HCT116 (cell line): Measurements from ENCODE around the gene AKAP12. TPM values are rescaled to one million over a fixed set of nuclear protein-coding genes. Genes with fewer than 3 reads are reported as not detected.

Source experiments
- ATAC-seq: fragments of 200-7000 bp; cut with Tn5 transposase; 2 replicates; pipeline ENCODE4 v1.9.1; 2020; ENCODE audit warnings: mild to moderate bottlenecking, moderate library complexity
- Bru-seq: library from RNA; stranded (reverse); fragments of 400-500 nt; gene quantifications from one replicate; lab custom pipeline; 2021; lab: Mats Ljungman, UMichigan
- BruChase-seq, 2 experiments: library from RNA; stranded (reverse); fragments of 400-500 nt; gene quantifications; one replicate each; lab custom pipeline; 2021; lab: Mats Ljungman, UMichigan
- BruUV-seq: library from RNA; stranded (reverse); fragments of 400-500 nt; replicated peaks from 2 replicates; lab custom pipeline; 2021; lab: Mats Ljungman, UMichigan
- CTCF ChIA-PET: fragments of 300-600 bp; sonication (Branson Sonifier 250); formaldehyde crosslinking; loops from one replicate; lab custom pipeline; 2021; ENCODE audit warnings: antibody characterized with exemption; lab: Charles Lee
- POLR2A ChIA-PET: fragments of 300-600, 350-600 bp; sonication (Branson Sonifier 250); formaldehyde crosslinking; loops from one replicate; lab custom pipeline; 2021; ENCODE audit warnings: antibody characterized with exemption; lab: Charles Lee
- RAD21 ChIA-PET, 2 experiments: fragments of 300-600 bp; sonication (Branson Sonifier 250); formaldehyde crosslinking; loops; one replicate each; lab custom pipeline; 2023; ENCODE audit warnings: low total read pairs in 2 of 2; ENCODE audit not compliant: uncharacterized antibody in 2 of 2, unreplicated experiment in 2 of 2, low non-redundant PET in 1 of 2; lab: Charles Lee
- DNase-seq: peaks from one replicate; pipeline ENCODE4 v3.0.0-alpha.2; 2010; ENCODE audit warnings: low read depth, low spot score
- H2AFZ ChIP-seq: fragments of 200-600 bp; shearing (Covaris generic), sonication (generic); 2 replicates; pipeline ENCODE4 v1.6.1; 2017; ENCODE audit warnings: low read depth, mixed run types, mixed read lengths, antibody characterized with exemption, low read length; ENCODE audit not compliant: poor library complexity, severe bottlenecking
- H3K27ac ChIP-seq: 2 replicates; pipeline ENCODE4 v1.5.1; 2012; ENCODE audit warnings: low read depth, low read length
- H3K27me3 ChIP-seq: fragments of 200-600 bp; sonication (generic); 2 replicates; pipeline ENCODE4 v1.6.1; 2016; ENCODE audit warnings: mixed run types, low read length, mixed read lengths; ENCODE audit not compliant: insufficient read depth
- H3K36me3 ChIP-seq, 2 experiments: fragments of 200-500 bp in 1 of 2; fragments of 200-600 bp in 1 of 2; sonication (Bioruptor generic) in 1 of 2; sonication (generic) in 1 of 2; 2 replicates each; pipeline versions ENCODE4 v1.5.1 to v1.6.1; 2014 to 2016; ENCODE audit warnings: low read length in 2 of 2, inconsistent platforms in 1 of 2, mixed read lengths in 1 of 2, mixed run types in 1 of 2; ENCODE audit not compliant: insufficient read depth in 2 of 2, control insufficient read depth in 1 of 2
- H3K4me1 ChIP-seq, 2 experiments: fragments of 200-600 bp in 1 of 2; sonication (generic) in 1 of 2; 2 replicates each; pipeline versions ENCODE4 v1.5.1 to v1.6.1; 2012 to 2017; ENCODE audit warnings: low read length in 2 of 2, inconsistent platforms in 1 of 2, mild to moderate bottlenecking in 1 of 2, mixed read lengths in 1 of 2, mixed run types in 1 of 2, moderate library complexity in 1 of 2; ENCODE audit not compliant: insufficient read depth in 2 of 2, control insufficient read depth in 1 of 2
- H3K4me2 ChIP-seq: fragments of 200-600 bp; sonication (generic); 2 replicates; pipeline ENCODE4 v1.6.1; 2017; ENCODE audit warnings: mixed run types, low read length, mixed read lengths
- H3K4me3 ChIP-seq, 2 experiments: fragments of 200-600 bp in 1 of 2; sonication (generic) in 1 of 2; replicated peaks in 1 of 2; 2 replicates each; pipeline ENCODE4 v1.5.1; 2011 to 2016; ENCODE audit warnings: low read length in 2 of 2, control low read depth in 1 of 2, low read depth in 1 of 2, mild to moderate bottlenecking in 1 of 2, mixed read lengths in 1 of 2, mixed run types in 1 of 2
- H3K79me2 ChIP-seq: fragments of 200-600 bp; sonication (generic); 2 replicates; pipeline ENCODE4 v1.6.1; 2017; ENCODE audit warnings: mild to moderate bottlenecking, mixed run types, low read length, moderate library complexity, mixed read lengths; ENCODE audit not compliant: insufficient read depth
- H3K9ac ChIP-seq: fragments of 200-600 bp; sonication (generic); 2 replicates; pipeline ENCODE4 v1.6.1; 2016; ENCODE audit warnings: low read length, mixed read lengths
- H3K9me2 ChIP-seq: fragments of 200-600 bp; sonication (generic), shearing (Covaris generic); 2 replicates; pipeline ENCODE4 v1.6.1; 2017; ENCODE audit warnings: mixed run types, mild to moderate bottlenecking, moderate library complexity; ENCODE audit not compliant: insufficient read depth
- H3K9me3 ChIP-seq, 2 experiments: fragments of 200-500 bp in 1 of 2; fragments of 200-600 bp in 1 of 2; sonication (Bioruptor generic) in 1 of 2; sonication (generic) in 1 of 2; 2 replicates each; pipeline ENCODE4 v1.6.1; 2014 to 2017; ENCODE audit warnings: low read length in 2 of 2, mixed read lengths in 2 of 2, inconsistent platforms in 1 of 2, low read depth in 1 of 2, mild to moderate bottlenecking in 1 of 2, mixed run types in 1 of 2, moderate library complexity in 1 of 2; ENCODE audit not compliant: control insufficient read depth in 1 of 2, insufficient read depth in 1 of 2
- H4K20me1 ChIP-seq: fragments of 200-600 bp; sonication (generic), shearing (Covaris generic); 2 replicates; pipeline ENCODE4 v1.6.1; 2017; ENCODE audit warnings: mixed run types, mild to moderate bottlenecking, moderate library complexity; ENCODE audit not compliant: insufficient read depth
- CEBPB ChIP-seq: IDR thresholded peaks from 2 replicates; pipeline ENCODE4 v1.6.1; 2012; ENCODE audit warnings: low read depth
- EGR1 ChIP-seq: IDR thresholded peaks from 2 replicates; pipeline ENCODE4 v1.6.1; 2012; ENCODE audit warnings: low read depth
- EZH2 ChIP-seq: fragments of 200-600 bp; sonication (generic); IDR thresholded peaks from 2 replicates; pipeline ENCODE4 v1.6.1; 2017; ENCODE audit warnings: antibody characterized with exemption, mixed run types
- FOSL1 ChIP-seq: IDR thresholded peaks from 2 replicates; pipeline ENCODE4 v1.6.1; 2012; ENCODE audit warnings: low read depth
- POLR2AphosphoS5 ChIP-seq: IDR thresholded peaks from 2 replicates; pipeline ENCODE4 v1.6.1; 2011; ENCODE audit warnings: mild to moderate bottlenecking, low read depth, low read length, moderate library complexity
- RAD21 ChIP-seq: IDR thresholded peaks from 2 replicates; pipeline ENCODE4 v1.6.1; 2012; ENCODE audit warnings: low read depth, mild to moderate bottlenecking
- SP1 ChIP-seq: IDR thresholded peaks from 2 replicates; pipeline ENCODE4 v1.6.1; 2012; ENCODE audit warnings: low read depth
- SRF ChIP-seq: IDR thresholded peaks from 2 replicates; pipeline ENCODE4 v1.6.1; 2012; ENCODE audit warnings: low read depth
- ZFX ChIP-seq: fragments of 450-650 bp; IDR thresholded peaks from 2 replicates; pipeline ENCODE4 v1.6.1; 2017
- intact Hi-C: fragments of 100-400 bp; cut with micrococcal nuclease; formaldehyde crosslinking; loops from 2 replicates; pipeline ENCODE4 v1.10.0; 2022
- long read RNA-seq: library from polyadenylated mRNA; unstranded; transcript quantifications from one replicate; pipeline ENCODE4 v2.0.0, GENCODE V29; 2021; ENCODE audit not compliant: unreplicated experiment
- polyA plus RNA-seq: library from polyadenylated mRNA; unstranded; fragments of >200 nt; gene quantifications from 2 replicates; pipeline ENCODE4 v1.2.1, GENCODE V29; 2012; ENCODE audit warnings: missing spikeins
- total RNA-seq: library from RNA; stranded (reverse); gene quantifications from one replicate; pipeline ENCODE4 v1.2.1, GENCODE V29; 2021; ENCODE audit not compliant: unreplicated experiment
- TF ChIP-seq, protein P1 (sequence below): IDR thresholded peaks from 2 replicates; pipeline ENCODE4 v1.6.1; 2012
- TF ChIP-seq, protein P2 (sequence below), 3 experiments: fragments of 200-600 bp in 1 of 3; sonication (generic) in 1 of 3; IDR thresholded peaks in 2 of 3; conservative IDR thresholded peaks in 1 of 3; 2 replicates each; pipeline ENCODE4 v1.5.1; 2012 to 2017; ENCODE audit warnings: low read depth in 2 of 3, low read length in 2 of 3, antibody characterized with exemption in 1 of 3, borderline replicate concordance in 1 of 3, control low read depth in 1 of 3, mild to moderate bottlenecking in 1 of 3, mixed read lengths in 1 of 3, mixed run types in 1 of 3, moderate library complexity in 1 of 3; ENCODE audit not compliant: insufficient read depth in 1 of 3

The AKAP12 gene, protein sequence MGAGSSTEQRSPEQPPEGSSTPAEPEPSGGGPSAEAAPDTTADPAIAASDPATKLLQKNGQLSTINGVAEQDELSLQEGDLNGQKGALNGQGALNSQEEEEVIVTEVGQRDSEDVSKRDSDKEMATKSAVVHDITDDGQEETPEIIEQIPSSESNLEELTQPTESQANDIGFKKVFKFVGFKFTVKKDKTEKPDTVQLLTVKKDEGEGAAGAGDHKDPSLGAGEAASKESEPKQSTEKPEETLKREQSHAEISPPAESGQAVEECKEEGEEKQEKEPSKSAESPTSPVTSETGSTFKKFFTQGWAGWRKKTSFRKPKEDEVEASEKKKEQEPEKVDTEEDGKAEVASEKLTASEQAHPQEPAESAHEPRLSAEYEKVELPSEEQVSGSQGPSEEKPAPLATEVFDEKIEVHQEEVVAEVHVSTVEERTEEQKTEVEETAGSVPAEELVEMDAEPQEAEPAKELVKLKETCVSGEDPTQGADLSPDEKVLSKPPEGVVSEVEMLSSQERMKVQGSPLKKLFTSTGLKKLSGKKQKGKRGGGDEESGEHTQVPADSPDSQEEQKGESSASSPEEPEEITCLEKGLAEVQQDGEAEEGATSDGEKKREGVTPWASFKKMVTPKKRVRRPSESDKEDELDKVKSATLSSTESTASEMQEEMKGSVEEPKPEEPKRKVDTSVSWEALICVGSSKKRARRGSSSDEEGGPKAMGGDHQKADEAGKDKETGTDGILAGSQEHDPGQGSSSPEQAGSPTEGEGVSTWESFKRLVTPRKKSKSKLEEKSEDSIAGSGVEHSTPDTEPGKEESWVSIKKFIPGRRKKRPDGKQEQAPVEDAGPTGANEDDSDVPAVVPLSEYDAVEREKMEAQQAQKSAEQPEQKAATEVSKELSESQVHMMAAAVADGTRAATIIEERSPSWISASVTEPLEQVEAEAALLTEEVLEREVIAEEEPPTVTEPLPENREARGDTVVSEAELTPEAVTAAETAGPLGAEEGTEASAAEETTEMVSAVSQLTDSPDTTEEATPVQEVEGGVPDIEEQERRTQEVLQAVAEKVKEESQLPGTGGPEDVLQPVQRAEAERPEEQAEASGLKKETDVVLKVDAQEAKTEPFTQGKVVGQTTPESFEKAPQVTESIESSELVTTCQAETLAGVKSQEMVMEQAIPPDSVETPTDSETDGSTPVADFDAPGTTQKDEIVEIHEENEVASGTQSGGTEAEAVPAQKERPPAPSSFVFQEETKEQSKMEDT (N-terminal part only)
- 1,220 TPM for total RNA-seq
- polyA plus RNA-seq, result 767 and 873 TPM in 2 replicates
- Bru-seq, nascent RNA, result percentile 99 among the genes with signal in this experiment
- percentile 100 among the genes with signal in this experiment for BruChase-seq, experiment 1, labeled RNA remaining after a 6-hour chase
- percentile 99 among the genes with signal in this experiment for BruChase-seq, experiment 2, labeled RNA remaining after a 2-hour chase
- long read RNA-seq, full-length matches to known transcripts, result 76 of 1,755 reads
- long read RNA-seq, partial matches to known transcripts, result 1,479 of 1,755 reads
- long read RNA-seq, other reads (novel, unspliced or antisense), result 200 of 1,755 reads

DNA sequence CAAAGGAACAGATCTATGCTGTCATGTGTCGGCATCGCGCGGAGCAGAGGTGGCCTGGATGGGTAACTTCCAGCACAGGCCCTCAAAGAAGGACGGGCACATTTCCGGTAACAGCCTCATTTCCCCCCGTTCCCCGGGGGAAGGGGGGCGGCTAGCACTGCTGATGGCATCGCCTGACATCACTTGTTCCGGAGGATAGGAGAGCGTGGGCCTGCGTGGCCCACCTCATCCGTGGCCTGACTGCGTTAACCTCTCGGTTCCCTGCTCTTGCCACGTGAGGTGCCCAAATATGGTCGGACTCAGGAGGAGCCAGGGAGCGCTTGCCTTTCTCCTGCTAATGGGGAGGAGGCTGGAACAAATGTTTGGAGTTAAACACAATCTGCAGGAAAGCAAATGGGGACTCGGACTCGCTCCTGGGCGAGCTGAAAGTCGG is at the start of gene AKAP12:
Gene AKAP12 (plus strand): TSS at position 365 of the 433 bp plus-strand sequence. CDS start 596 bp downstream, outside the sequence.
- peak within 1 kb of the TSS; percentile 75 for H3K27ac ChIP-seq
- peak within 1 kb of the TSS; percentile 62 for H3K4me2 ChIP-seq
- RAD21 ChIA-PET, result interaction anchor here in 1 of 2 experiments (0.7 kb wide), 1 partner anchor 124 kb away, joined by 4 read pairs; no protein-coding TSS in a partner anchor
- peaks cover 0 to 21% of the 10 kb centered on the region in 2 experiments; a peak in 1 of 4 replicates for H3K36me3 ChIP-seq
- TF ChIP-seq RAD21 (no peak), FOSL1 (no peak), EGR1 (no peak), CEBPB (no peak), ZFX (peak; percentile 21; the same call in 1 of the 2 replicates), SP1 (no peak), SRF (peak; percentile 97), POLR2AphosphoS5 (no peak), EZH2 (no peak)
- TF ChIP-seq, protein P1, sequence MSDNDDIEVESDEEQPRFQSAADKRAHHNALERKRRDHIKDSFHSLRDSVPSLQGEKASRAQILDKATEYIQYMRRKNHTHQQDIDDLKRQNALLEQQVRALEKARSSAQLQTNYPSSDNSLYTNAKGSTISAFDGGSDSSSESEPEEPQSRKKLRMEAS, result no peak
- TF ChIP-seq, protein P2, sequence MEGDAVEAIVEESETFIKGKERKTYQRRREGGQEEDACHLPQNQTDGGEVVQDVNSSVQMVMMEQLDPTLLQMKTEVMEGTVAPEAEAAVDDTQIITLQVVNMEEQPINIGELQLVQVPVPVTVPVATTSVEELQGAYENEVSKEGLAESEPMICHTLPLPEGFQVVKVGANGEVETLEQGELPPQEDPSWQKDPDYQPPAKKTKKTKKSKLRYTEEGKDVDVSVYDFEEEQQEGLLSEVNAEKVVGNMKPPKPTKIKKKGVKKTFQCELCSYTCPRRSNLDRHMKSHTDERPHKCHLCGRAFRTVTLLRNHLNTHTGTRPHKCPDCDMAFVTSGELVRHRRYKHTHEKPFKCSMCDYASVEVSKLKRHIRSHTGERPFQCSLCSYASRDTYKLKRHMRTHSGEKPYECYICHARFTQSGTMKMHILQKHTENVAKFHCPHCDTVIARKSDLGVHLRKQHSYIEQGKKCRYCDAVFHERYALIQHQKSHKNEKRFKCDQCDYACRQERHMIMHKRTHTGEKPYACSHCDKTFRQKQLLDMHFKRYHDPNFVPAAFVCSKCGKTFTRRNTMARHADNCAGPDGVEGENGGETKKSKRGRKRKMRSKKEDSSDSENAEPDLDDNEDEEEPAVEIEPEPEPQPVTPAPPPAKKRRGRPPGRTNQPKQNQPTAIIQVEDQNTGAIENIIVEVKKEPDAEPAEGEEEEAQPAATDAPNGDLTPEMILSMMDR (IDR thresholded peaks at IDR 0.05 in 2 of 3, conservative IDR thresholded peaks at IDR 0.05 in 1 of 3; ENCODE audit: borderline replicate concordance in 1 of 3, insufficient read depth in 1 of 3, low read depth in 2 of 3, low read length in 2 of 3), result no peak
- intact Hi-C loops, result loop anchor here (2.0 to 10.0 kb wide), 2 partner anchors 175 to 225 kb away; no protein-coding TSS in a partner anchor
- no peaks in the 10 kb centered on the region for H3K9me3 ChIP-seq
- H3K9ac ChIP-seq, result peak within 1 kb of the TSS; percentile 77
- no peak for DNase-seq
- no peaks in the 10 kb centered on the region for H3K9me2 ChIP-seq
- 0 out of 2 replicates have a peak, but pooled peaks cover 4% of the 10 kb centered on the region for H4K20me1 ChIP-seq
- no peaks in the 10 kb centered on the region for H3K27me3 ChIP-seq
- H3K4me3 ChIP-seq, result peak within 1 kb of the TSS; percentile 66 to 72
- no peak within 1 kb of the TSS for H2AFZ ChIP-seq
- POLR2A ChIA-PET, result interaction anchor here (1.1 to 1.2 kb wide), 2 partner anchors 30 to 225 kb away, joined by 3 read pairs; no protein-coding TSS in a partner anchor
- peaks cover 40% of the 10 kb centered on the region for H3K79me2 ChIP-seq
- ATAC-seq, result peak; percentile 49
- BruUV-seq, result TSS peak; percentile 82
- CTCF ChIA-PET, result no interaction called here
- peaks cover 6 to 37% of the 10 kb centered on the region in 2 experiments; a peak in 3 of 4 replicates for H3K4me1 ChIP-seq
